Measurements from ENCODE around the gene BIN1.

DNA sequence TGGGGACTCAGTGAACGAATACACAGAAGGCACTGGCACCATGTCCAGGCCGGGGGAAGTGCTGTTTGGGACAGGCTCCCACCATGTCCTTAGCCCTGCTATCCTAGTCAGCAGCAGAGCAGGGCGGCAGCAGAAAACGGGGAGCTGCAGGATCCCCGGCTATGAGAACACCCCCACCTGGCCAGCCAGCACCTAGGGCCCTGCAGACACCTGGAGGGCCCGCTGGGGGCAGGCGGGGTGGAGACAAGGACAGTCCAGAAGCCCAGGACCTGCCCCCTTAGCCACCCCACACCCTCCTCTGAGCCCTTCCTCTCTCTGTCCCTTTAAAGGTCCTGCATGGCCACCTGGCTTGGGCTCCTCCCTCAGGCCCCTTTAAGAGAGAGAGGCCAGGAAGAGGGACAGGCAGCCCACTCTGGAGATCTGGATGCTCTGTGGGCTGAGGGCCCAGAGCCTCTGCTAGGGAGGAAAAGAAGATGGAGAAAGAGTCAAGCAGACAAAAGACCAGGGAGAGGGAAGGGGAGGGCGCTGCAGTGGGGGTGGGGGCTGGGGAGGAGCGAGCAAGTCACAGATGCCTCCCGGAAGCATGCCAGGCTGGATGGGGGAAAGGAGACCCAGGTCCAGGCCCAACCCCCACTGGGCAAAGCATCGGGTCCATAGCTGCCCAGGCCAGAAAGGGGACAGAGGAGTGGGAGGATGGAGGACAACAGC, 48.6 kb downstream of the BIN1 start:
- TF ChIP-seq, protein P1, sequence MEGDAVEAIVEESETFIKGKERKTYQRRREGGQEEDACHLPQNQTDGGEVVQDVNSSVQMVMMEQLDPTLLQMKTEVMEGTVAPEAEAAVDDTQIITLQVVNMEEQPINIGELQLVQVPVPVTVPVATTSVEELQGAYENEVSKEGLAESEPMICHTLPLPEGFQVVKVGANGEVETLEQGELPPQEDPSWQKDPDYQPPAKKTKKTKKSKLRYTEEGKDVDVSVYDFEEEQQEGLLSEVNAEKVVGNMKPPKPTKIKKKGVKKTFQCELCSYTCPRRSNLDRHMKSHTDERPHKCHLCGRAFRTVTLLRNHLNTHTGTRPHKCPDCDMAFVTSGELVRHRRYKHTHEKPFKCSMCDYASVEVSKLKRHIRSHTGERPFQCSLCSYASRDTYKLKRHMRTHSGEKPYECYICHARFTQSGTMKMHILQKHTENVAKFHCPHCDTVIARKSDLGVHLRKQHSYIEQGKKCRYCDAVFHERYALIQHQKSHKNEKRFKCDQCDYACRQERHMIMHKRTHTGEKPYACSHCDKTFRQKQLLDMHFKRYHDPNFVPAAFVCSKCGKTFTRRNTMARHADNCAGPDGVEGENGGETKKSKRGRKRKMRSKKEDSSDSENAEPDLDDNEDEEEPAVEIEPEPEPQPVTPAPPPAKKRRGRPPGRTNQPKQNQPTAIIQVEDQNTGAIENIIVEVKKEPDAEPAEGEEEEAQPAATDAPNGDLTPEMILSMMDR (conservative IDR thresholded peaks at IDR 0.05; ENCODE audit: low read depth, low read length): no peak
- no peak for TF ChIP-seq RAD21 (IDR thresholded peaks at IDR 0.05; ENCODE audit: low read length)
- TF ChIP-seq POLR2A (IDR thresholded peaks at IDR 0.05; ENCODE audit: low read depth, low read length): no peak
- TF ChIP-seq MAZ (IDR thresholded peaks at IDR 0.05; ENCODE audit: borderline replicate concordance, low read depth, low read length): no peak
- TF ChIP-seq BHLHE40 (IDR thresholded peaks at IDR 0.05; ENCODE audit: low read depth, low read length): no peak
- TF ChIP-seq, protein P2, sequence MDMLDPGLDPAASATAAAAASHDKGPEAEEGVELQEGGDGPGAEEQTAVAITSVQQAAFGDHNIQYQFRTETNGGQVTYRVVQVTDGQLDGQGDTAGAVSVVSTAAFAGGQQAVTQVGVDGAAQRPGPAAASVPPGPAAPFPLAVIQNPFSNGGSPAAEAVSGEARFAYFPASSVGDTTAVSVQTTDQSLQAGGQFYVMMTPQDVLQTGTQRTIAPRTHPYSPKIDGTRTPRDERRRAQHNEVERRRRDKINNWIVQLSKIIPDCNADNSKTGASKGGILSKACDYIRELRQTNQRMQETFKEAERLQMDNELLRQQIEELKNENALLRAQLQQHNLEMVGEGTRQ (IDR thresholded peaks at IDR 0.05; ENCODE audit: low read depth, low read length): no peak
- TF ChIP-seq RCOR1 (IDR thresholded peaks at IDR 0.05; ENCODE audit: insufficient replicate concordance, low read length): no peak
- TF ChIP-seq RFX5 (IDR thresholded peaks at IDR 0.05; ENCODE audit: low read depth, low read length): no peak
- TF ChIP-seq, protein P3, sequence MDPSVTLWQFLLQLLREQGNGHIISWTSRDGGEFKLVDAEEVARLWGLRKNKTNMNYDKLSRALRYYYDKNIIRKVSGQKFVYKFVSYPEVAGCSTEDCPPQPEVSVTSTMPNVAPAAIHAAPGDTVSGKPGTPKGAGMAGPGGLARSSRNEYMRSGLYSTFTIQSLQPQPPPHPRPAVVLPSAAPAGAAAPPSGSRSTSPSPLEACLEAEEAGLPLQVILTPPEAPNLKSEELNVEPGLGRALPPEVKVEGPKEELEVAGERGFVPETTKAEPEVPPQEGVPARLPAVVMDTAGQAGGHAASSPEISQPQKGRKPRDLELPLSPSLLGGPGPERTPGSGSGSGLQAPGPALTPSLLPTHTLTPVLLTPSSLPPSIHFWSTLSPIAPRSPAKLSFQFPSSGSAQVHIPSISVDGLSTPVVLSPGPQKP (IDR thresholded peaks at IDR 0.05; ENCODE audit: borderline replicate concordance, low read depth, low read length): no peak
- no peak for TF ChIP-seq SMC3 (IDR thresholded peaks at IDR 0.05; ENCODE audit: low read depth, low read length)

All from IMR-90 (cell line).